ENCODE measurements around the gene ISM1. TPM values are rescaled to one million over a fixed set of nuclear protein-coding genes. Genes with fewer than 3 reads are reported as not detected.

Gene ISM1
- total RNA-seq, 1 donor from 2014 or later, result 3.9 TPM

DNA sequence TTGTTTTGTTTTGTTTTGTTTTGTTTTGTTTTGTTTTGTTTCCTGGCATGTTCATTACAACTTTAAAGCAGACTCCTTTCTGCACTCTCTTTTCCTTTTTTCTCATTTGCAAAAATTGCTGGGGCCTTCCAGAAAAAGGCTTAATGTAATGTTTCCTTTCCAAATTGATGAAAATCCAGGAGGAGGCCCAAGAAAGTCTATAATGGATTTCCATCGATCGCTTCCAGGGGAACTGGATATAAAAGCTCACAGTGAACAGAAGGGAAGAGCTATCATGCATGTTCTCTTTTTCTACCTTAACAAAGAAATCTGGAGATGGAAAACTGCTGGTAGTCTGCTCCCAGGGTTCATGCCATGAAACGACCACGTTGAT, 28.7 kb downstream of the ISM1 start:
- H3K4me1 Mint-ChIP-seq (ENCODE audit: low read depth), result peaks cover 44% of the 10 kb centered on the region
- H3K9me3 Mint-ChIP-seq, result no peaks in the 10 kb centered on the region
- DNase-seq (ENCODE audit: low spot score), result no peak
- H3K4me3 Mint-ChIP-seq (ENCODE audit: low read depth), result no peak overlapping the region
- no peaks in the 10 kb centered on the region for H3K27me3 Mint-ChIP-seq (ENCODE audit: low read depth)
- peaks cover 25% of the 10 kb centered on the region for H3K36me3 Mint-ChIP-seq (ENCODE audit: low read depth)
- intact Hi-C loops (cut with micrococcal nuclease), result loop anchor here (5.0 kb wide), 2 partner anchors 73 to 388 kb away; partner anchors contain the start of gene TASP1
- H3K27ac Mint-ChIP-seq, result no peak overlapping the region

DNA sequence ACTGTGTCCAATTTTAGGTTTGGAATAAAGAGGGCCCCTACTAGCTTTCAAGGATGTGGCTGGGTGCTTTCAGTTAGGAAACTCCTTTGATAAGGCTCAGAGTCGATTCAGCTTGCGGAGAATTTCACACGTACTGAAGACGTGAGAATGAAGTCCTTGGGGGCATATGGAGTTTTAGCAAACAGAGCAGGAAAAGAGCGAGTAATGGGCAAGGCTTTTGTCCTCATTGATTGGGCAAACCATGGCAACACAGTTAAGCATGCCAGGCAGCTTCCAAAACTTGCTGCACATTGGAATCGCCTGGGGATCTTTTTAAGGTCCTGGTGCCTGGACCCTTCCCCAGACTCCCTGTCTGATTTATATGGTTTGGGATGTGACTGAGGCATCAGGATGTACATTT, 29.2 kb downstream of the ISM1 start:
- H3K9me3 Mint-ChIP-seq, result no peaks in the 10 kb centered on the region
- intact Hi-C loops (cut with micrococcal nuclease), result no loop called here
- peaks cover 42% of the 10 kb centered on the region for H3K4me1 Mint-ChIP-seq (ENCODE audit: low read depth)
- no peak overlapping the region for H3K27ac Mint-ChIP-seq
- no peaks in the 10 kb centered on the region for H3K27me3 Mint-ChIP-seq (ENCODE audit: low read depth)
- no peak for DNase-seq (ENCODE audit: low spot score)
- H3K36me3 Mint-ChIP-seq (ENCODE audit: low read depth), result peaks cover 25% of the 10 kb centered on the region
- H3K4me3 Mint-ChIP-seq (ENCODE audit: low read depth), result no peak overlapping the region

DNA sequence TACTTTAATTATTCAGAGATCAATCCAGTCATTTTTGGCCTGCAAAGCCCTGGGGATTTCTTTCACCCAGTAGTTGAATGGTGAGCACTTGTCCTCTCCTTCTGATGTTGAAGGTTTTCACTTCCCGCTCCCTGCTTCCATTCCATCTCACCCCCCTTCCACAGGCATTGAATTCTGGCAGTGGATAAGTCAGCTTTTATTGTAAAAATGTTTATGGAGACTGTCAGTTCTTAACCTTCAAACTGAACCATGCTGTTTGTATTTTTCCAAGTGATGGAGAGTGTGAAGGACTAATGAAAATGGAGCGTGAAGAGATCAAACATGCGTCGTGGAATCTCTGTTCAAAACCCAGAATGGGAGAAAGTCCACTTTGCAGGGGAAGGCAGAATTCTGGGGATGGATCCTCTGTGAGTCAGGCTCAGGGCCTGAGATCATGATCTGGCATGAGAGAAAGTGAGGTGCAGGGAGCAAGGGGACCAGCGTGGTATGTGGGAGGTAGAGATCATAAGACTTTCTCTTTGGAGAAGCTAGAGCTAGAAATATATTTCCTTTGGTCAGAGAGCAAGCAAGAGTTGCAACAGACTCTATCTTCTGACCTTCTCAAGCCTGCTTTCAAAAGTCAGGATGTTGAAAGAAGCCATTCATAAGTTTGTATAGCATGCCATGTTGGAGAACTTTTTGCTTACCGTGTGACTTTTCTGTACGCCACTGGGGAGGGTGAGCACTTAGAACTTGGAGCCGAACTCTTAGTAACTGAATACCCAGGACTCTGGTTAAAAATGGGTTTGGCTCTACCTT, 30.2 kb downstream of the ISM1 start:
- H3K27ac Mint-ChIP-seq, result no peak overlapping the region
- no peaks in the 10 kb centered on the region for H3K9me3 Mint-ChIP-seq
- no peaks in the 10 kb centered on the region for H3K27me3 Mint-ChIP-seq (ENCODE audit: low read depth)
- H3K4me1 Mint-ChIP-seq (ENCODE audit: low read depth), result peaks cover 37% of the 10 kb centered on the region
- DNase-seq (ENCODE audit: low spot score), result no peak
- H3K36me3 Mint-ChIP-seq (ENCODE audit: low read depth), result peaks cover 21% of the 10 kb centered on the region
- H3K4me3 Mint-ChIP-seq (ENCODE audit: low read depth), result no peak overlapping the region
- intact Hi-C loops (cut with micrococcal nuclease), result no loop called here

DNA sequence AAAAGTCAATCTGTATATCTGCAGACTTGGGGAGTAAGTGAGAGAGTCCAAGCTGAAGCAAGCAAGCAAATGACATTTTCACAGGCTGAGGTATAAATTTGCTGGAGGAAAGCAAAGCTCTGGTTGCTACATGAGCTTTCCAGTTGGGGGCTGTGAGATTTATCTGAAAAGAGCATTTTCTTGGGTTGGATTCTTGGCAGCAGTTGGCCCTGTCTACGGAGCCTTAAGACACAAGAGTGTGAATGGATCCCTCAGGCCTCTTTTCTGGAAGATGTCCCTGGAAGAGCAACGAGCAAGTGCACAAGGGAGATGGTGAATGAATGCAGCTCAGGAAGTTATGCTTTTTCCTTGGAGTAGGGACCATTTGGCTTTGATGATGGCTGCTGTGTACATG, 30.8 kb downstream of the ISM1 start:
- DNase-seq (ENCODE audit: low spot score), result no peak
- Mint-ChIP-seq H3K4me1 (ENCODE audit: low read depth) (peaks cover 31% of the 10 kb centered on the region), H3K36me3 (ENCODE audit: low read depth) (peaks cover 21% of the 10 kb centered on the region), H3K4me3 (ENCODE audit: low read depth) (no peak overlapping the region), H3K27me3 (ENCODE audit: low read depth) (no peaks in the 10 kb centered on the region), H3K9me3 (no peaks in the 10 kb centered on the region), H3K27ac (no peak overlapping the region)
- intact Hi-C loops (cut with micrococcal nuclease), result no loop called here

DNA sequence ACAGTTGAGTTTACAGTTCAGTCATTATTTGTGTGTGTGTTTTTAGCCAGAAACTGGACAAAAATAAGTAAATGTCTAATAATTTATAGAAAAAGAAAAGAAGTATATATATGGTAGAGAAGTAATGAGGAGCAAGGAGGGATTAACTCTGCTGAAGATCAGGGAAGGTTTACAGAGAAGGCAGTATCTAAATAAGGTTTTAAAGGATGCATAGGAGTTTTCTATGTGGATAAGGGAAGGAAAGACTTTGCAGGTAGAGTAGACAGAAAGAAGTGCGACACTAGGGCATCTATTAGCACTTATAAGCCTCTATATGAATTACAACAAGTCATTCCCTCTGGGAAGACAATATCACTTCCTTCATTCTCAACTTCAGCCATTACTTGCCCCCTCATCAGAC, 34.3 kb downstream of the ISM1 start:
- H3K27ac Mint-ChIP-seq, result no peak overlapping the region
- no peaks in the 10 kb centered on the region for H3K9me3 Mint-ChIP-seq
- peaks cover 13% of the 10 kb centered on the region for H3K36me3 Mint-ChIP-seq (ENCODE audit: low read depth)
- H3K4me1 Mint-ChIP-seq (ENCODE audit: low read depth), result peaks cover 10% of the 10 kb centered on the region
- intact Hi-C loops (cut with micrococcal nuclease), result no loop called here
- DNase-seq (ENCODE audit: low spot score), result no peak
- H3K4me3 Mint-ChIP-seq (ENCODE audit: low read depth), result no peak overlapping the region
- no peaks in the 10 kb centered on the region for H3K27me3 Mint-ChIP-seq (ENCODE audit: low read depth)

DNA sequence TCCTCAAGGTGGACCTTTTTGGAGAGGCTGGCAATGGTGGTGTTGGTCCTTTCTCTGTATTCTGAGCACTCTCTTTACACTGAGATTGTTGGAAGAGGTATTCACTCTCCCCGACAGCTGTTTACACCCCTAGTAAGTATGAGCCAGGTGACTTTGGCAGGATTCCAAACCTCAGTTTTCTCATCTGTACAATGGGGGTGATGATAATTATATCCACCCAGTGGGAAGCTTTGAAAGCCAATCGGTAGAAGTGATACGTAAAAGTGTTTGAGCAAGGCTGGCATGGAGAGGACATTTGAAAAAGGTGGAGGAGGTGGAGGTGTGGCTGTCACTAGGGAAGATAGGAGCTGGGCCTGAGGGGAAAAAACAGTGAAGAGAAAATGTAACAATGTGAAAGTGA, 35.5 kb downstream of the ISM1 start:
- H3K9me3 Mint-ChIP-seq, result no peaks in the 10 kb centered on the region
- no peak overlapping the region for H3K27ac Mint-ChIP-seq
- H3K27me3 Mint-ChIP-seq (ENCODE audit: low read depth), result no peaks in the 10 kb centered on the region
- intact Hi-C loops (cut with micrococcal nuclease), result no loop called here
- H3K4me3 Mint-ChIP-seq (ENCODE audit: low read depth), result no peak overlapping the region
- DNase-seq (ENCODE audit: low spot score), result no peak
- peaks cover 7% of the 10 kb centered on the region for H3K36me3 Mint-ChIP-seq (ENCODE audit: low read depth)
- peaks cover 5% of the 10 kb centered on the region for H3K4me1 Mint-ChIP-seq (ENCODE audit: low read depth)

DNA sequence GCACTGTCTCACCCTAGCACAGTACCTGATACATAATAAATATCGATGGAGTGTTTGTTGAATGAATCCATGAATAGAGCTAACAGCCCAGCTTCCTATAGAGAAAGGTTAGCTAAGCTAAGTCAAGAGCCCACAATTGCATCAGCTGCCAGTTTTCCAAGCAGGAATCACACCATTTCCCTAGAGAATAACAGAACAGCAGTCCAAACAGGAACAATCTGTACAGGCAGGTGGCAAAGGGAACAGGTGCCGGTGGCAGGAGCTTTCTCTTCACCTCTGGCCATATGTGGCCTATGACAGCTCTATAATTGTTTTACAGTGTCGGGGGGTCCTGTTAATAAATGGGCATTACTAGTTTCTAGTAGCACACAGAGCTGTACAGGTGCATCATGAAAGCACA, 38.8 kb downstream of the ISM1 start:
- no peak for DNase-seq (ENCODE audit: low spot score)
- Mint-ChIP-seq H3K9me3 (no peaks in the 10 kb centered on the region), H3K36me3 (ENCODE audit: low read depth) (no peaks in the 10 kb centered on the region), H3K4me3 (ENCODE audit: low read depth) (no peak overlapping the region), H3K27ac (no peak overlapping the region), H3K27me3 (ENCODE audit: low read depth) (no peaks in the 10 kb centered on the region), H3K4me1 (ENCODE audit: low read depth) (peaks cover 11% of the 10 kb centered on the region)
- intact Hi-C loops (cut with micrococcal nuclease), result loop anchor here (5.0 kb wide), 1 partner anchor 42 kb away; no protein-coding TSS in a partner anchor

DNA sequence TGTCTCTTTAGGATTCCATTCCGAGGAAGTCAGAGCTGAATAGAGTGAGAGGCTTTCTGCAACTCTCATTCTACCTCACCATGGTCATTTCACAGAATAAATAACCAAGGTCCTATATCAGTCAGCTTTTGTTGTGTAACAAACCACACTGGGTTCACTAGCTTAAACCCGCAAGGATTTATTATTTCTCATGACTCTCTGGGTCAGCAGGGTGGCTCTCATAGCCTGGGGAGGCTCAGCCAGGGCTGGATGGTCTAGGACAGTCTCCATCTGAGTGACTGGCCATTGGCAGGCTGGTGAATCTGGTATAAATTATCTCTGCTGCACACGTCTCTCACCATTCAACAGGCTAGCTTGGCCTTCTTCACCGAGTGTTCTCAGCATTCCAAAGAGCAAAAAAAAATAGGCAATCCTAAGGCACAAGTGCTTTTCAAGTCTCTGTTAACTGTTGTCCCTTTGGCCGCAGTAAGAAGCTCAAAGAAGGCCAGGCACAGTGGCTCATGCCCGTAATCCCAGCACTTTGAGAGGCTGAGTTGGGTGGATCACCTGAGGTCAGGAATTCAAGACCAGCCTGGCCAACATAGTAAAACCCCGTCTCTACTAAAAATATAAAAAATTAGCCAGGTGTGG, 39.7 kb downstream of the ISM1 start:
- H3K27me3 Mint-ChIP-seq (ENCODE audit: low read depth), result no peaks in the 10 kb centered on the region
- no peak for DNase-seq (ENCODE audit: low spot score)
- no peak overlapping the region for H3K27ac Mint-ChIP-seq
- peaks cover 11% of the 10 kb centered on the region for H3K4me1 Mint-ChIP-seq (ENCODE audit: low read depth)
- H3K9me3 Mint-ChIP-seq, result no peaks in the 10 kb centered on the region
- intact Hi-C loops (cut with micrococcal nuclease), result loop anchor here (5.0 kb wide), 1 partner anchor 42 kb away; no protein-coding TSS in a partner anchor
- H3K36me3 Mint-ChIP-seq (ENCODE audit: low read depth), result no peaks in the 10 kb centered on the region
- H3K4me3 Mint-ChIP-seq (ENCODE audit: low read depth), result no peak overlapping the region

DNA sequence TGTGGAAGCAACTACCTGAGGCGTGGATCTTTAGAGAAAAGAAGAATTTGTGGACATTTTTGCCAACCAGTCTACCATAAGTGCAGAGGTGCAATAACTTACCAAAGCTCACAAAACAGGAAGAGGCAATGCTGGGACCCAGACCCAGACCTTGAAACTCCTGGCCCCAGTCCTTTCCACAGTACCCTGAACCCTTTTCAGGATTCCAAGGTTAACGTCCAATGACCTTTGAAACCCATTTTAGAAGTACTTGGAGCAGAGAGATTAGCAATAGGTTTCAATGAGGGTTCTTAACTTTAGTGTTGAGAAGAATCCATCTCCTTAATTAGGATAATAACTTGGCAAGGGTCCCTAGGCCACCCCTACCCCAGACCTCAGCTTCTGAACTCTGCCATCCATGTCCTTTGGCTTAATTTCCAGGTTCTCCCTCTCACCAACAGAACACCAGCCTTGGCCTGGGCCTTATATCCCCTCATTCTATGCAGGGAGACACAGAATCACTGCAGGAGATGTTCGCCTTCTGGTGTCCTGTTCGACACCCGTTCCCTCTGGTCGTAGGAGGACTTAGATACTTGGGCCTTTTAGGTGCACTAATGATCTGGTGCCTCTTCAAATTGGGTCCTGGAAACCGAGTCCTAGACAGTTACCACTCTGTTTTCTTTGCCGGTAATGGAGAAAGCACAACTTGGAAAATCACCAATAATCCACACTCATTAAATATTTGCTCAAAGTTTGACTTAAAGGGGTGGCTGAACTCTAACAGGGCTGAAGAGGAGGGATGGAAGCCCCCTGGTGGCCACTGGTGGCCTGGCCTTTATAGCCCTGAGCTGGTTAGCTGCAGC, 40.6 kb downstream of the ISM1 start:
- intact Hi-C loops (cut with micrococcal nuclease), result loop anchor here (1.0 to 5.0 kb wide), 4 partner anchors 30 to 142 kb away; partner anchors contain the start of gene ISM1
- DNase-seq (ENCODE audit: low spot score), result peak; percentile 47
- H3K27ac Mint-ChIP-seq, result no peak overlapping the region
- H3K4me1 Mint-ChIP-seq (ENCODE audit: low read depth), result peaks cover 11% of the 10 kb centered on the region
- H3K4me3 Mint-ChIP-seq (ENCODE audit: low read depth), result no peak overlapping the region
- no peaks in the 10 kb centered on the region for H3K9me3 Mint-ChIP-seq
- H3K36me3 Mint-ChIP-seq (ENCODE audit: low read depth), result no peaks in the 10 kb centered on the region
- no peaks in the 10 kb centered on the region for H3K27me3 Mint-ChIP-seq (ENCODE audit: low read depth)

DNA sequence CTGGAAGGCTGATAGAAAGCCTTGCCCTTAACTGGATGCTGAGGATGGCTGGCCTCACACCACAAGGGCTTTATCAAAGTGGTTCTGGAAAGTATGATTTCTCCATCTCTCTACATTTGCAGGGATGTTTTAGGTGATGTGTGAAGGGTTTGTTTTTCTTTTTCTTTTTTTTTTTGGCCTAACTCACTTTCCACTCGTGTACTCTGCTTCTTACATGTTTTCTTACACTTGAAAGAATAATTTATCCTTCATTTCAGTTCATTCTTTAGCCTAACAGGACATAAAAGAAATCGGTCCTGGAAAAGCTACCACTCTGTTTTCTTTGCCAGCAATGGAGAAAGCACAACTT, 41.2 kb downstream of the ISM1 start:
- no peak overlapping the region for H3K27ac Mint-ChIP-seq
- H3K9me3 Mint-ChIP-seq, result no peaks in the 10 kb centered on the region
- intact Hi-C loops (cut with micrococcal nuclease), result loop anchor here (1.0 to 5.0 kb wide), 4 partner anchors 31 to 143 kb away; partner anchors contain the start of gene ISM1

DNA sequence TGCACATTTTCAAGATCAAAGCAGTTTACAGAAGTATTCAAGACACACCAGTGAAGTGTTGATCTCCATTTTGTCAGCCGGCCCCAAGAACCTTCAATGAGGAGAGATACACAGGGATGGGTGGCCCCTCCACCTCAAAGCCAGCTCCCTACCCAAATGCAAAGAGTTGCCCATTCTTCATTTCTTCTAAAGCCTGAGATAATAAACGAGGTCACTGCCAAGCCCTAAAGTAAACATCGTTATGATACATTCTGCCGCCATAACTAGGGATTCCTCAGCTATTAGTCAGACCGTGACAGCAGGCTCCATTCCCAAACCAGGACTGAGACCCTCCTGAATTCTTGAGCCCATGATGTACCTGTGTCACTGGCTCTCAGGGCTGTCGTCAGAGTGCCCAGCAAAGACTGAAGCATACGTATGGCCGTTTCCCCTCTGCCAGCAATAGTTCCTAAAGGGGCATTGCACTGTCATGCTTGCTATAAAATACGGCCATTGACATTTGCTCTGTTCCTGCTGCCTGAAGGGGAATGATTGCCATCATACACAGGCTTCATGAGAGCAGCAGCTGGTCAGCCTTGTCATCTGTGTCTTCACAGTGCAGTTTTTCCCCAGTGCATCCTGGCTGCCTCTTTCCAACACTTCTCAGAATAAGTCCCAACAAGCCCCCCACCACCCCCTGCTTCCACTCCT, 41.7 kb downstream of the ISM1 start:
- Mint-ChIP-seq H3K27ac (no peak overlapping the region), H3K27me3 (ENCODE audit: low read depth) (no peaks in the 10 kb centered on the region), H3K4me1 (ENCODE audit: low read depth) (peaks cover 11% of the 10 kb centered on the region), H3K9me3 (no peaks in the 10 kb centered on the region), H3K36me3 (ENCODE audit: low read depth) (no peaks in the 10 kb centered on the region), H3K4me3 (ENCODE audit: low read depth) (no peak overlapping the region)
- intact Hi-C loops (cut with micrococcal nuclease), result loop anchor here (1.0 to 5.0 kb wide), 4 partner anchors 32 to 144 kb away; partner anchors contain the start of gene ISM1
- DNase-seq (ENCODE audit: low spot score), result no peak

More for the DNA sequence above, 41.2 kb downstream of the ISM1 start:
- no peaks in the 10 kb centered on the region for H3K27me3 Mint-ChIP-seq (ENCODE audit: low read depth)
- H3K4me3 Mint-ChIP-seq (ENCODE audit: low read depth), result no peak overlapping the region
- peaks cover 11% of the 10 kb centered on the region for H3K4me1 Mint-ChIP-seq (ENCODE audit: low read depth)
- H3K36me3 Mint-ChIP-seq (ENCODE audit: low read depth), result no peaks in the 10 kb centered on the region
- no peak for DNase-seq (ENCODE audit: low spot score)

DNA sequence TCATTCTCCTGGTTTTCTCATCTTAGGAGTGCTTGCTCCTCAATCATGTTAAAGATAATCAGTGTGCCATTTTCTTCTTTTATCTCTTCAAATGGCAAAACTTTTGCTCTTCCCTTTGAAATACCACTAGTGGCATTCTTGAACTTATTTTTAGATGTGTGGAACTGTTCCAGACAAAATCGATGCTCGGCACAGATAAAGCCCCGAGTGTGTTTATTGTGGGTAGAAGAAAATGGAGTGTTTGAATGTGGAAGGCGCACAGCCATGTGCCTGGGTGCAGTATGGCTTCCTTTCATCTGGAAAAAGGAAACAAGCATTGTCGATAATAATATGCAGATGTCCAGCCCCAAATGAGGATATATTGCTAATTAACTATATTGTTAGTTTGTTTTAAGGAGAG, 42.4 kb downstream of the ISM1 start:
- Mint-ChIP-seq H3K27ac (no peak overlapping the region), H3K4me1 (ENCODE audit: low read depth) (peaks cover 7% of the 10 kb centered on the region), H3K4me3 (ENCODE audit: low read depth) (no peak overlapping the region), H3K9me3 (no peaks in the 10 kb centered on the region), H3K36me3 (ENCODE audit: low read depth) (no peaks in the 10 kb centered on the region), H3K27me3 (ENCODE audit: low read depth) (no peaks in the 10 kb centered on the region)
- no peak for DNase-seq (ENCODE audit: low spot score)
- intact Hi-C loops (cut with micrococcal nuclease), result loop anchor here (2.0 to 5.0 kb wide), 2 partner anchors 39 to 43 kb away; partner anchors contain the start of gene ISM1
